HG03342 (cell line): ENCODE measurements around the gene UBE2E2.
"Not testable (repeated sequence)": the region's sequence is repeated elsewhere in the genome, so short reads cannot be mapped to it uniquely, and the experiment has no call there.

ENCODE experiments used
- ATAC-seq: cut with Tn5 transposase; IDR thresholded peaks from one replicate; pipeline ENCODE4 v1.9.1; 2021; ENCODE audit warnings: mild to moderate bottlenecking, moderate library complexity; ENCODE audit not compliant: unreplicated experiment

UBE2E2 gene

DNA sequence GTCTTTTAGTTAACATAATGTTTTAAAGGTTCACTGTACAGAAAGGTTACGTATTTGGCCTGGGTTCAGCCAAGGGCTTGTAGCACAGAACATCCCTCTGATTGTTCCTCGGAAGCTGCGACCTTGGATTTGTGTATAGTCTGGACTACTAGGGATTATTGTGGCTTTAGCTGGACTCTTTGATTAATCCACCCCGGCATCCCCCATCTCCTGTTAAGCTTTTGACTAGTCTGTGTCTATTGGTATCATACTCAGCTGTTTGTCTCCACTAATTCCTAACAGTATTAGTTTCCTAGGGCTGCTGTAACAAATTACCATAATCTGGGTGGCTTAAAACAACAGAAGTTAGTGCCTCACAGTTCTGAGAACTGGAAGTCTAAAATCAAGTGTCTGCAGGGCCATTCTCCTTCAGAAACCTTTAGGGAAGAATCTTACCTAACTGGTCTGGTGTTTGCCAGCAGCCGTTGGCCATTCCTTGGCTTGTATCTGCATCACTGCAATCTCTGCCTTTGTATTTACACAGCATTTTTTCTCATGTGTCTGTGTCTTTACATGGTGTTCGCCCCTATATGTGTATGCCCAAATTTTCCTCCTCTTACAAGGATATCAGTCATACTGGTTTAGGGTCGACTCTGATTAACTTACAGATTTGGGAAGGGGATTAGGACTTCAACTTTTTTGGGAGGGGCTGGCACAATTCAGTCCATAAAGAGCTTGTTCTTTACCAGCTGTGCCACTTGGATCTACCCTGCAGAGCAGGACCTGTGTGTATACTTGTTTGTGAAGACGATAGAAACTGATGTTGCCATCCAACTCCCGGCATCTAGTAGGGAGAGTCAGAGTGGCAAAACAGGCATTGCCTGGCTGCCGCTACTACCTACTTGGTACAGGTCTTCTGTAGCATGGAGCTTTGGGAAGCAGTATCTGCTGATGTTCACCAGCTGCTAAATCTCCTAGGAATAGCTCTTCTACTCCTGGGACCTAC lies 117.8 kb downstream of the UBE2E2 start:
- ATAC-seq: no peak

DNA sequence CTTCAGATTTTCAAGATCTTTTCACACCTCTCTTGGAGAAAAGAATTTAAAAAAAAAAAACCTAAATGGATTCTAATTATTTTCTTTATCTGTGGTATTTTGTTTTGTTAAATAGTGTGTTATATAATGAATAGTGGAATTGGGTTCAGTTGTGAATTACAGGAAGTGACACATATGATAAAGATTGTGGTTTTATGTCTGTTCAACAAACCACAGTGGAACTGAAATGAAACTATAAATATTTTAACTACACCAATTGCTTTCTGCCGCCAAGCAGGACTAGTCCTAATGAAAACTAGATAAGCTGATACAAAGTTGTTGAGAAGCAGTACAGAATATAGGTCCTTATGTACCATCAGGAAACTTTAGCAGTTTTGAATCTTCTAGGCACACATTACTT lies 121.6 kb downstream of the UBE2E2 start:
- ATAC-seq: peak; percentile 59

- peak; percentile 57 for ATAC-seq
Observed at GRCh38 chr3:23325466-23326065, 122.4 kb downstream of the UBE2E2 start.

DNA sequence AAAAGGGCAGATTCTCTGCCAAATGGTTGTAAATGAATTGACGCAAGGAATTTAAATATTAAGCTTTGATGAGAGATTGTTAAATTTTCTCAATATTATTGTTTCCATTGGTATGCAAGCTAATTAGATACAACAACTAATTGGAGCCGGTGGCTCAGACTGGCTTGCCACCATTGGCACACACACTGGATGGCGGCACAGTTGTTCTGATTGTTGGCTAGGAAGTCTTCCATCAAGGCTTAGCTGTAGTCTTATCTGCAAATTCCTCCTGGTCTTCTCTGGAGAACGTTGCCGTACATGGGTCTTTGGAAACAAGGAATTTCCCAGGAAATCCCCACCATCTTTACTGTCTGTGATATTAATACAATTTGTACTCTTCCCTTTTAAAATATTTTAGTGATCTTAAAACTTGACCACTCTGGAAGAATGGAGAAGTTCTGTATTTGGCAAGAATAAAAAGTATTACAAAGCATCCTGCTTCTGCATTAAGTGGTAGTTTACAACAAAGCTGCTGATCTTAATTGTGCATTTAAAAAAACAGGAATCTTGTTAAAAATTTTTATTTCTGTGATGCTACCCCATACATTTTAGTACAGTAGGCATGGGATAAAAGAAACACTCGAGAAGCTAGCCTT lies 126.5 kb downstream of the UBE2E2 start:
- ATAC-seq: no peak

DNA sequence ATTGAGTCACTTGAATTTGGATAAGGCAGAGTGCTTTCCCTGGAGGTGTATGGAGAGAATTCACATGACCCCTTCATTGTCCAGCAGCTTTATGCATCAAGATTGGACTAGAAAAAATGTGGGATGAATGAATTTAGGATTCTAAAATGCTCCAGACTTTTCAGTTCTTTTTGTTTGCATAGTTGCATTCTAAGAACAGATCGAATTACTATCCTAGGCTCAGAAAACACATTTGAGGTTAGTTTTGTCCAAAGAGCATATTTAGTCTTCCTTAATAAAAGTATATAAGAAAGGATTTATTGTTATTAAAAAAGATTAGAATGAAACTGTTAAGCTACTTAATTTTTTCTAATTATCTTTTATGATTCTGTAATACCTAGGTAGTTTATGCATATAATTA lies 127.4 kb downstream of the UBE2E2 start:
- no peak for ATAC-seq

DNA sequence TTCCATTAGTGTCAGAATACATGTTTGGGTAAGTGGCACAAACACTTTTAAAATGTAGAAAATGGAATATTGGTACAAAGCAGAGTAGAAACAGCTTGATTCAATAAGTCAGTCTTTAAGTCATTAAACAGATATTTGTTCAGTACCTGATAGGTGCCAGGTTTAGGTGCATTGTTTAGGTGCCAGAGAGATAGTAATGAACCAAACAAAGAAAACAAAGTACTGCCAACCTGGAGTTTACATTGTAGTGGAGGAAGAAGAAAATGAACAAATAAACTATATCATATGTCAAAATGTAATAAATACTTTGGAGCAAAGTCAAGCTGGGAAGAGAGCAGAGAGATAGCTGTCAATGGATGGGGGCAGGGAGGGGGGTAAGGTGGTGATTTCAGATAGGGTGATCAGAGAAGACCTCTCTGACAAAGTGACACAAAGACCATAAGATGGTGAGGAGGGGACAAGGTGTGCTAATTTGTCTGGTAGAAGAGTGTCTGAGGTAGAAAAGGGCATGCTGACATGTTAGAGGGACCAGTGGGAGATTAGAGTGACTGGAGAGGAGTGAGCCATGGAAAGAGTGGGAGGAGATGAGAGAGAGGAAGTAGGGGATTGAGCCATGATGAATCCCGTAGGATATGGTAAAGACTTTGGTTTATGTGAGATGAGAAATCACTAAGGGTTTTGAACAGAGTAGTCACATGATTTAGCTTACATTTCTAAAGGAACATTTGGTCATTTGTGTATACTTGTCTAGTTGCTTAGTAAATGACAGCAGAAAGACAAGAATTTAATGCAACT lies 128.2 kb downstream of the UBE2E2 start:
- ATAC-seq: no peak

GRCh38 chr3:23333633-23334032 lies 130.5 kb downstream of the UBE2E2 start:
- ATAC-seq: no peak

GRCh38 chr3:23336853-23337252 lies 133.7 kb downstream of the UBE2E2 start:
- not testable (repeated sequence) for ATAC-seq

DNA sequence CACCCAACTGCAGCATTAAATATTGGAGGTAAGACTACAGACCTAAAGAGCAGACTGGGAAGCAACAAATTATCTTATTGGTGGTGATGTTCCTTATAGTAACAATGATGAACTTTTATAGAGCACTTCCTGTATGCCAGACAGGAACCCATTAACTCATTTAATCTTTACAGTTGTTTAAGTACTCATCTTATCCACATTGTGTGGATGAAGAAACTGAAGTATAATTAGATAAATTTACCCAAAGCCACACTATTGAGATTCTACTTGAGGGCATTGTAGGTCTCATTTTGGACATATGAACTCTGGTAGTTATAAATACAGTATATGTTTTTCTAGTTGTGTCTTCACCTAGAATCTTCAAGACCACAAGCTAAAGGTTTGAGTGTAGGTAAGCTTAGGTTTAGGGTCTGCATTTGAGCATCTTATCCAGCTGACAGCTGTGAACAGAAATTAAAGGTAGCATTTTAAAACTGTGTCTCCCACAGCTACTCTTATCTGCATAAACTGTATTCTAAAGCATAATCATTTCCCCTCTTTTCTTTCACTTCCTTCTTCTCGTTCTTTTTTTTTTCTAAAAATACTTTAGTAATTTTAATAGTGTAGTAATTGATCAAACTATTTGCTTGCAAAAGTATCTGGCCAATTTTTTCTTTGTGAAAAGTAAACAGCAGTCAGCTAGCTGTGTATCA lies 138.2 kb downstream of the UBE2E2 start:
- peak; percentile 70 for ATAC-seq

- no peak for ATAC-seq
Observed at GRCh38 chr3:23342343-23342742, 139.2 kb downstream of the UBE2E2 start.

DNA sequence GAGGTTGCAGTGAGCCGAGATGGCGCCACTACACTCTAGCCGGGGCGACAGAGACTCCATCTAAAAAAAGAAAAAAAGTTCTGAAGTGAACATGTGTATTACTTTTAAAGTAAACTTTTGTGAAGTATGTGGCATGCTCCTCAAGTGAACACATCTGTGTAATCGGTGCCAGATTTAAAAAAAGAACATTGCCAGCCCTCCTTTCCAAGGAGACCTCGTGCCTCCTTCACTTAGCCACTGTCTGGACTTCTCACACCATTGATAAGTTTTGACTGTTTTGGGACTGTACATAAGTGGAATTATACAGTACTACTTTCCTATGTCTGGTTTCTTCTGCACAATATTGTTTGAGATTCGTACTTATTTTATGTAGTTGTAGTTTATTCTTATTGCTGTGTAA lies 140.4 kb downstream of the UBE2E2 start:
- no peak for ATAC-seq

GRCh38 chr3:23344886-23345285 lies 141.8 kb downstream of the UBE2E2 start:
- no peak for ATAC-seq

- ATAC-seq: not testable (repeated sequence)
Observed at GRCh38 chr3:23349444-23349843, 146.3 kb downstream of the UBE2E2 start.

- no peak for ATAC-seq
Observed at GRCh38 chr3:23356169-23356568, 153.0 kb downstream of the UBE2E2 start.

- ATAC-seq: no peak
Observed at GRCh38 chr3:23356923-23357322, 153.8 kb downstream of the UBE2E2 start.

- ATAC-seq: no peak
Observed at GRCh38 chr3:23359116-23359515, 156.0 kb downstream of the UBE2E2 start.

DNA sequence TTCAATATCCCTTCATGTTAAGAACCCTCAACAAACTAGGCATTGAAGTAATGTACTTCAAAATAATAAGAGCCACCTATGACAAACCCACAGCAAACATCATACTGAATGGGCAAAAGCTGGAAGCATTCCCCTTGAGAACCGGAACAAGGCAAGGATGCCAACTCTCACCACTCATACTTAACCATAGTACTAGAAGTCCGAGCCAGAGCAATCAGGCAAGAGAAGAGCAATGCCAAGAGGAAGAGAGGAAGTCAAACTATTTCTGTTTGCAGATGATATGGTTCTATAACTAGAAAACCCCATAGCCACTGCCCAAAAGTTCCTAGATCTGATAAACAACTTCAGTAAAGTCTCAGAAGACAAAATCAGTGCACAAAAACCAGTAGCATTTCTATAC lies 161.9 kb downstream of the UBE2E2 start:
- no peak for ATAC-seq

DNA sequence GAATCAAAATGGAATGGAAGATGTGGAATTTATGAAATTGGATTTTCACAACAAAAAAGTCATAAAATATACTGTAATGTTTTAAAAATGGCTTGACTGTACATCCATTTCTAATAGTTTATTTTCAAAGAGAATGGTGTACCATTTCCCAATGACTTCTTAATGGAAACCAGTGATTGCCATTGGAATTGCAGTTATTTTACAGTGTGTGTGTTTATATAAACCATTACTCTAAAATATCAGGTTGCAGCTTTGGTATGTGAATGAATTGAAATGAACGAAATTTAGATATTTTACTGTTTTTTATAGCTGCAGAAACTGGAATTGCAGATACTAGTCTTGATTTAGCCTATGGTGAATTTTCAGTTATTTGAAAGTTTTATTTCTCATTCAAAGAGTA lies 165.6 kb downstream of the UBE2E2 start:
- ATAC-seq: no peak

DNA sequence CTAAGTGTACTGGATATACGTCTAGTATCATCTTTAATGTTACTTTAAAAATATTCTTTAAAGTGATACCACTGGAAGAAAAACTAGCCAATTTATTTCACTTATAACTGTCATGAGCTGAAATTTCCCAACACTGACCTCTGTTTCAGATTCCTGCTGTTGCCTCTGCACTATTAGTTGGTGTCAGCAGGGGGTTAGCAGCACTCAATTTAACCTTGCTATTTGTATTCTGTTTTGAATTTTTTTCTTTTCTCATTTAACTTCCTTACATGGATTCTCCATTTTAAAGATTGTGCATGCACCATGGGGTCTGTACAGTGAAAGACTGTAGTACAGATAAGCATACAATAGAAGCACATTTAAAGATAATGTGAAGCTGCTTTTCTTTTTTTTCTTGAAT lies 169.2 kb downstream of the UBE2E2 start:
- ATAC-seq: no peak

GRCh38 chr3:23376516-23377248 lies 173.6 kb downstream of the UBE2E2 start:
- no peak for ATAC-seq
